ENCODE measurements around the gene NHSL2.
A peak's percentile ranks its signal among the peaks of the same experiment; 100 is the strongest.

Gene NHSL2

GRCh38 chrX:72020788-72021187 lies 110.1 kb downstream of the NHSL2 start:
- TF ChIP-seq CTCF (IDR thresholded peaks at IDR 0.05; ENCODE audit: control insufficient read depth, extremely low read depth, insufficient read depth) = no peak
- no peak for DNase-seq (ENCODE audit: low read depth)
- no peak overlapping the region for H3K4me3 ChIP-seq (ENCODE audit: low read depth, low read length)

DNA sequence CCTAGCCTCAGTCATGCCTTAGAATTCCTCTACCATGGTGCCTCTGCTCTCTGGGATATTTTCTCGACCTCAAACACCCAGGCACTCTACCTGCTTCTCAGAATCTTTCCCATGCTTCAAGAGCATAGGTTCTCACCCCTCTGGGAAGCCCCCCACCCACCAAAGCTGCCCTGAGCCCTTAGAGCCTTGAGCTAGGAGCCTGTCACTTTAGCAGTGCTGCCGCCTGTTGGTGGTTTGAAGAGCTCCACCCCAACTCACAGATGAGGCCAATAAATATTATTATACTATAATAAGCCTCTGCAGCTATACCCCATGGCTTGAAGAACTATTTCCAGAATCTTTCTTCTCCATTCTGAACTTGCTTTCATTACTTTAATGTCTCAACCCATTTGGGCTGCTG lies 111.3 kb downstream of the NHSL2 start:
- DNase-seq (ENCODE audit: low read depth) = no peak
- TF ChIP-seq CTCF (IDR thresholded peaks at IDR 0.05; ENCODE audit: control insufficient read depth, extremely low read depth, insufficient read depth) = peak; percentile 19; the same call in 1 of the 2 replicates
- H3K4me3 ChIP-seq (ENCODE audit: low read depth, low read length) = no peak overlapping the region

DNA sequence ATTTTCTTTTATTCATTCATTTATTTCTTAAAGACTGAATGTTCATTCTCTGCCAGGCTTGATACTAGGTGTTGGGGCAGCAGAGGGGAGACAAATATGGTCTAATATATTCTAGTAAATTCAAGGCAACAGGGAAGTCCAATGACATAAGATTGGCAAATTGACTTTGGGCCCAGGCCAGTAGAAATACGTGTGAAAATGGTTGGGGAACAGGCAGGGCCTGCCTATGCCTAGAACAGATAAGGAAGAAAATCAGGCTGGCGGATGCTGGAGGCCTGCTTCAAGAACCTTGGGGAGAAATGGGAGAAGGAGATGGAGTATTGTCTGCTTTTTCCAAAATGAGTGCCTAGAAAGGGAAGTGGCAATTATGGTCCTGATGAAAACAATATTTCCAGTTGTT lies 112.4 kb downstream of the NHSL2 start:
- no peak for TF ChIP-seq CTCF (IDR thresholded peaks at IDR 0.05; ENCODE audit: control insufficient read depth, extremely low read depth, insufficient read depth)
- H3K4me3 ChIP-seq (ENCODE audit: low read depth, low read length) = no peak overlapping the region
- DNase-seq (ENCODE audit: low read depth) = no peak

DNA sequence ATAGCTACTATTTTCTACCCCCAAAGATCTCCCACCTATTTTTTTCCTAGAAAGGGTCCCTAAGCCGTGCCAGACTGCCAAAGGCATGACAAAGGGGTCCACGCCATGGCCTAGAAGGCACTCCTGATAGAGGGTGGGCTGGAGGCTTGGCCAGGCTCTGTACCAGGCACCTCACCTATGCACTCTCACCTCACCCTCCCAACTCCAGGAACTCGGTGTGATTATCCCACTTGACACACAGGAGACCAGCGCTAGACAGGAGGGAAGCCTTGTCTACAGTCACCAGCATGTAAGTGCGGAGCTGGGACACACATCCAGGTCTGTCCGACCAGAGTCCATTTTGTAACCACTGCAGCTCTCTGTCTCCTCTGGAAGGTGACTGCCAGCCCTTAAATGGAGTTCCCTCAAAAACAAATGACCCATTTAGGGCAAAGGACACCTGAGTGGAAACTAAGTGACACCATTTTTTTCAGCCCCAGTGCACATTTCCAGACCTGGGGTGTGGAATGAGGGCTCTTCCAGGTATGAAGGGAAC lies 114.7 kb downstream of the NHSL2 start:
- no peak overlapping the region for H3K4me3 ChIP-seq (ENCODE audit: low read depth, low read length)
- DNase-seq (ENCODE audit: low read depth) = no peak
- no peak for TF ChIP-seq CTCF (IDR thresholded peaks at IDR 0.05; ENCODE audit: control insufficient read depth, extremely low read depth, insufficient read depth)

DNA sequence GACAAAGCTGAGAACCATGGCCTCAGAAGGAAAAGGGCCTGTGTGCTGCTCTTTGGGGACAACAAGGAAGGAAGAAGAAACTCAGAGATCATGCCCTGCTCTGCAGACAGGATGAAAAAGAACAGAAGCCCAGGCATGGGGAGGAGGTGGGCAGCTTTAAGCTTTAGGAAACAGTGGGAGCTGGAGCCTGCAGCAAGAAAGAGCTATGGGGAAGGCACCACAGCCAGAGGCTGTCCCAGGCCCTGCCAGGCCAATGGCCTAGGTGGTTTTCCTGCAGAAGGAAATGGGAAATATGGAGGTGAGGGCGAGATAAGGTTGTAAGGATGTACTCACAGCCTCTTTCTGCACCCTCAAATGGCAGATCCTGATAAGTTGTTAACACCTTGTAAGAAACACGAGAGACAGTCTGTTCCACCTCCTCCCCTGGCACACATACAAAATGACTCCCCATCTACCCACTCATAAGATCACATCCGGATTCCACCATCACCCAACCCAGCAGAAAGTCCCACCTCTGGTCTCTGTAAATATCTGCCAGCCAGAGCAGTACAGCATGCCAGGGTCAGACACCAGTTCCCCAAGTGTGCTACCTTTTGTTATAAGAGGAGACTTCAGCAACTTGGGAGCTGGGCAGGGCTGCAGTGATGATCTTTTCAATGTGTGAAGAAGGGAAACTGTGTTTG lies 115.8 kb downstream of the NHSL2 start:
- no peak for TF ChIP-seq CTCF (IDR thresholded peaks at IDR 0.05; ENCODE audit: control insufficient read depth, extremely low read depth, insufficient read depth)
- no peak for DNase-seq (ENCODE audit: low read depth)
- H3K4me3 ChIP-seq (ENCODE audit: low read depth, low read length) = no peak overlapping the region

GRCh38 chrX:72027024-72027913 lies 116.6 kb downstream of the NHSL2 start:
- DNase-seq (ENCODE audit: low read depth) = no peak
- H3K4me3 ChIP-seq (ENCODE audit: low read depth, low read length) = no peak overlapping the region
- no peak for TF ChIP-seq CTCF (IDR thresholded peaks at IDR 0.05; ENCODE audit: control insufficient read depth, extremely low read depth, insufficient read depth)

Measured in LNCaP clone FGC (cell line).